Ishikawa (cell line): Measurements from ENCODE around the gene CTTNBP2.

Experiments
- CEBPB ChIP-seq: IDR thresholded peaks from 2 replicates; pipeline ENCODE4 v1.6.1; 2012
- CREB1 ChIP-seq: IDR thresholded peaks from 2 replicates; pipeline ENCODE4 v1.6.1; 2012; ENCODE audit warnings: low read depth
- EGR1 ChIP-seq: IDR thresholded peaks from 2 replicates; pipeline ENCODE4 v1.6.1; 2012
- EP300 ChIP-seq: IDR thresholded peaks from 2 replicates; pipeline ENCODE4 v1.6.1; 2012; ENCODE audit warnings: borderline replicate concordance
- FOXM1 ChIP-seq: IDR thresholded peaks from 2 replicates; pipeline ENCODE4 v1.6.1; 2012; ENCODE audit warnings: low read depth, borderline replicate concordance
- MAX ChIP-seq: IDR thresholded peaks from 2 replicates; pipeline ENCODE4 v1.6.1; 2012
- NFIC ChIP-seq: IDR thresholded peaks from 2 replicates; pipeline ENCODE4 v1.6.1; 2012
- RAD21 ChIP-seq: IDR thresholded peaks from 2 replicates; pipeline ENCODE4 v1.6.1; 2012; ENCODE audit warnings: low read depth
- REST ChIP-seq: IDR thresholded peaks from 2 replicates; pipeline ENCODE4 v1.6.1; 2012; ENCODE audit warnings: low read depth, mild to moderate bottlenecking
- TAF1 ChIP-seq: IDR thresholded peaks from 2 replicates; pipeline ENCODE4 v1.6.1; 2012; ENCODE audit warnings: low read depth, mild to moderate bottlenecking
- TCF12 ChIP-seq: IDR thresholded peaks from 2 replicates; pipeline ENCODE4 v1.6.1; 2012; ENCODE audit warnings: low read depth
- TEAD4 ChIP-seq: IDR thresholded peaks from 2 replicates; pipeline ENCODE4 v1.6.1; 2012
- USF1 ChIP-seq: IDR thresholded peaks from 2 replicates; pipeline ENCODE4 v1.6.1; 2012
- YY1 ChIP-seq: IDR thresholded peaks from 2 replicates; pipeline ENCODE4 v1.6.1; 2012; ENCODE audit warnings: low read depth
- ZBTB7A ChIP-seq: IDR thresholded peaks from 2 replicates; pipeline ENCODE4 v1.6.1; 2012; ENCODE audit warnings: low read depth

CTTNBP2 gene

GRCh38 chr7:117666689-117667088 is 206.6 kb downstream of the CTTNBP2 start:
- TF ChIP-seq NFIC (no peak), RAD21 (no peak), ZBTB7A (no peak), CEBPB (no peak), REST (no peak), MAX (no peak), FOXM1 (no peak), TCF12 (no peak), TAF1 (no peak), TEAD4 (no peak), CREB1 (no peak), YY1 (no peak)

- TF ChIP-seq USF1 (no peak), TCF12 (no peak)
These were observed 207.2 kb downstream of the CTTNBP2 start for GRCh38 chr7:117666031-117666430.

GRCh38 chr7:117665368-117665767 is 207.9 kb downstream of the CTTNBP2 start:
- TF ChIP-seq TCF12 = no peak

- TF ChIP-seq TEAD4 (no peak), REST (no peak), MAX (no peak), TCF12 (no peak), CREB1 (no peak), TAF1 (no peak), EGR1 (no peak), EP300 (no peak), ZBTB7A (no peak), RAD21 (no peak), USF1 (no peak), YY1 (no peak), NFIC (no peak), CEBPB (no peak), FOXM1 (no peak)
These were observed 209.2 kb downstream of the CTTNBP2 start for GRCh38 chr7:117664047-117664446.

- TF ChIP-seq CREB1 (no peak), FOXM1 (no peak), RAD21 (no peak), EGR1 (no peak), TCF12 (no peak), YY1 (no peak), REST (no peak), TEAD4 (no peak), ZBTB7A (no peak), NFIC (no peak), USF1 (no peak)
These were observed 211.9 kb downstream of the CTTNBP2 start for GRCh38 chr7:117661328-117661727.
